ENCODE data around the gene CAPZA2. TPM values are rescaled to one million over a fixed set of nuclear protein-coding genes. Genes with fewer than 3 reads are reported as not detected.

CAPZA2 gene
- total RNA-seq, 1 donor from 2014 or later, result 80.5 TPM

DNA sequence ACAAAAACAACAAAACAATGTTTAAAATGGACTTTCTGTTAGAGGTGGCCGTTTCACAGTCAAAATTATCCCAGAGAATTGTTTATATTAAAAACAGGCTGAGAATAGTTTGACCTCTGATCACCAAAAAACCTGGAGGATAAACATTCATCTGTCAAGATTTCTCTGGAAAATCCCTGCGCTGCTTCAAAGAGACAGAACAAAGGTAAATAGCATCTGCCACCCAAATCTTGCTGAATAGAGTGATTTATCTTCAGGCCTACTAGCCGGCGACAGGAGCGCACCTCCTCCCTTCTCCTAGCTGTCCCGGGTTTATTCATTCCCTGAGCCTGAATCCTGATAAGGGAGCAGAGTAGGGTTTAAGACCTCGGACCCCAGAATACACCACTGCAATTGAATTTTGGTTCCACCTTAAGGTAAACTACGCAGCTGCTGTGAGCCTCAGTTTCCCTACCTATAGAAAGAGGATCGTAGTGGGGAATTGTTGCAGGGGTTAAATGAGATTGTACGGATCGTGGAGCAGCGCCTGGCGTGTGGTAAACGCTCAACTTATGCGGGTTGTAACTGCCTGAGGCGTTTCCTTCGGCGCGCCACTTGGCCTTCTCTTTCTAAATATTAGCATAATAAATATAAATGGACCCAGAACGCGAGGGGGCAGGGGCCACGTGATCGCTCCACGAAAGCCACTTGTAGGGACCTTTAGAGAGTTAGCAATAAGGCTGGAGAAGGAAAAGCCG, 90.4 kb downstream of the CAPZA2 start:
- H3K4me1 ChIP-seq, result peaks cover 4 to 20% of the 10 kb centered on the region in 2 donors
- H3K27me3 ChIP-seq, result no peaks in the 10 kb centered on the region
- H3K9me3 ChIP-seq, result no peaks in the 10 kb centered on the region
- TF ChIP-seq, protein P1, sequence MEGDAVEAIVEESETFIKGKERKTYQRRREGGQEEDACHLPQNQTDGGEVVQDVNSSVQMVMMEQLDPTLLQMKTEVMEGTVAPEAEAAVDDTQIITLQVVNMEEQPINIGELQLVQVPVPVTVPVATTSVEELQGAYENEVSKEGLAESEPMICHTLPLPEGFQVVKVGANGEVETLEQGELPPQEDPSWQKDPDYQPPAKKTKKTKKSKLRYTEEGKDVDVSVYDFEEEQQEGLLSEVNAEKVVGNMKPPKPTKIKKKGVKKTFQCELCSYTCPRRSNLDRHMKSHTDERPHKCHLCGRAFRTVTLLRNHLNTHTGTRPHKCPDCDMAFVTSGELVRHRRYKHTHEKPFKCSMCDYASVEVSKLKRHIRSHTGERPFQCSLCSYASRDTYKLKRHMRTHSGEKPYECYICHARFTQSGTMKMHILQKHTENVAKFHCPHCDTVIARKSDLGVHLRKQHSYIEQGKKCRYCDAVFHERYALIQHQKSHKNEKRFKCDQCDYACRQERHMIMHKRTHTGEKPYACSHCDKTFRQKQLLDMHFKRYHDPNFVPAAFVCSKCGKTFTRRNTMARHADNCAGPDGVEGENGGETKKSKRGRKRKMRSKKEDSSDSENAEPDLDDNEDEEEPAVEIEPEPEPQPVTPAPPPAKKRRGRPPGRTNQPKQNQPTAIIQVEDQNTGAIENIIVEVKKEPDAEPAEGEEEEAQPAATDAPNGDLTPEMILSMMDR (IDR thresholded peaks at IDR 0.05), result no peak
- no peaks in the 10 kb centered on the region for H3K36me3 ChIP-seq
- peak overlapping the region; percentile 99 to 100 for H3K27ac ChIP-seq
- H3K4me3 ChIP-seq, result peak overlapping the region; percentile 78 to 96
- intact Hi-C loops (cut with DNase I), result no loop called here
- peak; percentile 25 to 85 for DNase-seq (ENCODE audit: low spot score in 2 of 2)

DNA sequence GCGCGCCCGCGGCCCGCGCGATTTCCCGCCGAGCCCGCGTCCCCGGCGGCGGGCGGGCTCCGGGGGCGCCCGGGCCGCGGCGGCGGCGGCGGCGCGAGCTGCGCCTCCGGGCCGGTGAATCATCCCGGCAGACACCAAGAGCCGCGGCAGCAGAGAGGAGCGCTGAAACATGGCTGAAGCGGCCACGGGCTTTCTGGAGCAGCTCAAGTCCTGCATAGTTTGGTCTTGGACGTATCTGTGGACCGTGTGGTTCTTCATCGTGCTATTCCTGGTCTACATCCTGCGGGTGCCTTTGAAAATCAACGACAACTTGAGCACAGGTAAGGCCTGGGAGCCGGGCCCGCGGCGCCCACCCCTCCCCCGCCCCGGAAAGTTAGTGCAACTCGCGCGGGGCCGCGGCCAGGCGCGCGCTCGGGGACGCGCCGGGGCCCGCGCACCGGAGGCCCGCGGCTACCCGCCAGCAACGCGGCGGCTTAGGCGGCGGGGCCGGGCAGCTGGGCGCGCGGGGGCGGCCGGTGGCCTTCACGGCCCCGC, 91.1 kb downstream of the CAPZA2 start, which contains the start of gene ST7:
Gene ST7 (plus strand): TSS at position 130 of the 534 bp plus-strand sequence. CDS start 40 bp downstream, at position 170.
- TF ChIP-seq, protein P1 (IDR thresholded peaks at IDR 0.05), result no peak
- Histone ChIP-seq H3K27me3 (no peaks in the 10 kb centered on the region), H3K4me1 (peaks cover 4 to 20% of the 10 kb centered on the region in 2 donors), H3K27ac (peak within 1 kb of the TSS; percentile 99 to 100), H3K9me3 (no peaks in the 10 kb centered on the region), H3K36me3 (no peaks in the 10 kb centered on the region), H3K4me3 (peak within 1 kb of the TSS; percentile 78 to 96)
- DNase-seq (ENCODE audit: low spot score in 2 of 2), result no peak
- intact Hi-C loops (cut with DNase I), result no loop called here

DNA sequence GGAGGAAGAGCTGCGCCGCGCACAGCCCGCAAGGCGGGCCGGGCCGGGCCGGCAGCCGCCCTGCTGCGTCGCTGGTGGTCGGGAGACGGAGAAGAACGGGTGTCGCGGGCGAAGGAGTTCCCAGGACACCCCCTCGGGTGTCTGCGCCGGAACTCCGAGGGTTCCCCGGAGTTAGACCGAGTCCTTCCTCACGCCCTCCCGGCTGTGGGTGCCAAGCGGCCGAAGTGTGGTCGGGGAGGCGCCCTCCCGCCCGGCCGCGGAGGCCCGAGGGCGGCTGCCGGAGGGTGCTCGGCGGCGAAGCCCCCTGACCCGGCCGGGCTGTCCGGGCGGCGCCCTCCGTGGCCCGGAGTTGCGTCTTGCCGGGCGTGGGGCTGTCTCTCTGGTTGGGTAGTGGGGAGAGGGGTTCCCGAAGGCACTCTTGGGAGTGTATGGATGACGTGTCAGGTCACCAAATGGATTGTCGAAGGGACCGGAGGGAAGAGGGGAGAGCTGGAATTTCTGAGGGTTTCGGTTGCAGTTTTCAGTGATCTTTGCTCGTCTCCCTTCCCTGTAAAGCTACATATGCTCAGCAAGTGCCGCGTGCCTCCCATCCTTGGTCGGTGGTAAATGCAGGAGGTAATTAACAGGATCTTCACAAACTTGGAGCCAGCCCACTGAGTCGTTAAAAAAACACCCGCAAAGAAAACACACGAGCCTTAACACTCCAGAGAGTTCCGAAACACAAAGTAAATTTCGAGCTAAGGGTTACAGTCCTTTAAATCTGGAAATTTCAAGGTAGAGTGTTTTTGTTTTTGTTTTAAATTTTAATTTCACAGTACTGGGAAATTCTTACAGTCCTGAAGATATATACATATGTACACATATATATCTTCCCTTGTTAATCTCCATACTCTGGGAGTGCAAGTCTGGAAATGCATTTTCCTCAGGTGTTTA, 91.8 kb downstream of the CAPZA2 start:
- H3K36me3 ChIP-seq, result no peaks in the 10 kb centered on the region
- H3K27me3 ChIP-seq, result no peaks in the 10 kb centered on the region
- no peaks in the 10 kb centered on the region for H3K9me3 ChIP-seq
- intact Hi-C loops (cut with DNase I), result loop anchor here (1.0 kb wide), 1 partner anchor 92 kb away; the partner anchor contains the start of gene CAPZA2
- H3K27ac ChIP-seq, result peak overlapping the region; percentile 99 to 100
- TF ChIP-seq, protein P1 (IDR thresholded peaks at IDR 0.05), result no peak
- peak; percentile 12 to 83 for DNase-seq (ENCODE audit: low spot score in 2 of 2)
- H3K4me3 ChIP-seq, result peak overlapping the region; percentile 78 to 96
- peaks cover 4 to 14% of the 10 kb centered on the region in 2 donors for H3K4me1 ChIP-seq

- Histone ChIP-seq H3K27ac (peak overlapping the region; percentile 99 to 100), H3K4me3 (peak overlapping the region; percentile 78 to 96), H3K36me3 (no peaks in the 10 kb centered on the region), H3K4me1 (peaks cover 4 to 13% of the 10 kb centered on the region in 2 donors), H3K27me3 (no peaks in the 10 kb centered on the region), H3K9me3 (no peaks in the 10 kb centered on the region)
- TF ChIP-seq, protein P1 (IDR thresholded peaks at IDR 0.05), result no peak
- DNase-seq (ENCODE audit: low spot score in 2 of 2), result no peak
- intact Hi-C loops (cut with DNase I), result no loop called here
Observed at GRCh38 chr7:116955340-116955739, 93.0 kb downstream of the CAPZA2 start.

- intact Hi-C loops (cut with DNase I), result no loop called here
- DNase-seq (ENCODE audit: low spot score in 2 of 2), result no peak
- peak overlapping the region in 1 of 2 donors; percentile 96 for H3K4me3 ChIP-seq
- H3K27me3 ChIP-seq, result no peaks in the 10 kb centered on the region
- no peaks in the 10 kb centered on the region for H3K36me3 ChIP-seq
- TF ChIP-seq, protein P1 (IDR thresholded peaks at IDR 0.05), result no peak
- H3K4me1 ChIP-seq, result peaks cover 4 to 13% of the 10 kb centered on the region in 2 donors
- no peaks in the 10 kb centered on the region for H3K9me3 ChIP-seq
- peak overlapping the region; percentile 99 to 100 for H3K27ac ChIP-seq
Observed at GRCh38 chr7:116955801-116956476, 93.6 kb downstream of the CAPZA2 start.

All from ascending aorta (tissue), 2 donors.